CD4-positive, alpha-beta T cell treated with Interleukin-21 for 1 hour (primary cell): ENCODE measurements around the gene SRSF1.
"Not testable (repeated sequence)": the region's sequence is repeated elsewhere in the genome, so short reads cannot be mapped to it uniquely, and the experiment has no call there.

Experiments
- DNase-seq: peaks from one replicate; pipeline ENCODE4 v3.0.0-alpha.2; 2020

SRSF1 gene

DNA sequence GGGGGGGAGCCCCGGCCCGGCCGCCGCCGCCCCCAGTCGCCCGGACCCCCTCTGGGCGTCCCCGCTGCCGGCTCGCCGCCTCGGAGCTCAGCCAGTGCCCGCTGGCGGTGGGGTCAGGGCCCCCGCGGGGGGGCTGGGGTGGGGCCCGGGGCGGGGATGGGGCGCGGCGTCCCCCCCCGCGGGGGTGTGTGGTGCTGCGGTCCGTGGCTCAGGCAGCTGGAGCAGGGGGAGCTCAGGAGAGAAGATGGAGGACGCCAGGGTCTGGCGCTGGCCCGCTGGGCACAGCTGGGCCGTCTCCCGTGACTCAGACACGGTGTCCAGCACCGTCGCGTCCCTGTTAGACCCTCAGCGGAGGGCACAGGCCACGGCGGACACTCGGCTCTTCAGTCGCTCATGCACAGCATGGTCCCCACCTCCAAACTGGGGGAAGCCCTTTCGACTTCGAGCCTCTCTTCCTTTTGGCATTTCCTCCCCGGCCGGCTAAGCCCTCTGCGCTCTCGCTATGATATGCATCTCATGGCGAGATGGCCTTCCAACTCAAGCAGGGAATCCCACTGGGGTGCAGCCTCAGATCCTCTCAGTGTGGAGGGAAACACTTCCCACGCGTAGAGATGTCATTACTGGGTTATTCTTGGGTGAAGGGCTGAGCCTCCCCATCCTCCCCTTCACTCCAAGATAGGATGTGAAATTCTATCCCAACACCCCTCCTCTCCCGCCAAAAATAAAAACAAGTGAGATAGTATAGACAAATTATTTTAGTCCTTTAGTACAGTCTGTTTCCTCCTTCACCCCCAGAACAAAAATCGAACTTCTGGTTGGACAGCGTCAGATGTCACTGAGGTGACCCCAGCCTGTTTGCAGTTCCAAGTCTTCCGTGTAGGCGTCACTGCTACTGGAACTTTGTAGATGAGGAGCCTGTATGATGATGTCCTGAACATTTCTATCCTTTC, 18.5 kb downstream of the SRSF1 start:
- no peak for DNase-seq

DNA sequence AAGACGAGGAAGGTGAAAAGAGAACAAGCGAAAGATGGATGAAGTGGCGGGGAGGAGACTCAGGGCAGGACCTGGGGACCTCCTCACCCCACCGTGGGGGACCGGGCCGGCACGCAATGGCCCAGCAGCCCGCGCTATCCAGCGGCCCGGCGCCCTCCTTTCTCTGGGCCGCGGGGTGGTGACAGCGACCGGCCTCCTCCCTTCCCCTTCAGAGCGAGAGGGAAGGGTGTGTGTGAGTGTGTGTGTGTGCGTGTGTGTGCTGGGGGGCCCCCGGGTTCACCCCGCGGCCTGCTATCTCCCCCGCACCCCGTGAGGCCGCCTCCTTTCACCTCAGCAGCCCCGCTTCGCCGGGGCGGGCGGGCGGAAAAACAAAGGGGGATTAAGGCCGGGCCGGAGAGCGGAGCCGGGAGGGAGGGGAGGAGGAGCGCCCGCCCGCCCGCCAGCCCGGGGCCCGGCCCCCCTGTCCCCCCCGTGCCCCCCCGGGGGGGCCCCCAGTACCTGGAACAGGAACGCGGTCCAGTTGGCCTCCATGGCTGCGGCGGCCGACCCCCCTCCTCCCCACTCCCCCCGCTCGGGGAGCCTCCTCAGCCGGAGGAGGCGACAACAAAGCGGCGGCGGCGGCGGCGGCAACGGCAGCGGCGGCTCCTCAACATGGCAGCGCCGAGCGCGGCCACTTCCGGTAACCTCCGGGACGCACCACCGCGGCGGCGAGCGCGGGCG, 19.3 kb downstream of the SRSF1 start, which contains the start of gene VEZF1:
Gene VEZF1, minus strand, starts transcription at position 674 of the 720 bp plus-strand sequence. Its CDS starts 143 bp downstream, at position 531.
- peak; percentile 83 for DNase-seq

DNA sequence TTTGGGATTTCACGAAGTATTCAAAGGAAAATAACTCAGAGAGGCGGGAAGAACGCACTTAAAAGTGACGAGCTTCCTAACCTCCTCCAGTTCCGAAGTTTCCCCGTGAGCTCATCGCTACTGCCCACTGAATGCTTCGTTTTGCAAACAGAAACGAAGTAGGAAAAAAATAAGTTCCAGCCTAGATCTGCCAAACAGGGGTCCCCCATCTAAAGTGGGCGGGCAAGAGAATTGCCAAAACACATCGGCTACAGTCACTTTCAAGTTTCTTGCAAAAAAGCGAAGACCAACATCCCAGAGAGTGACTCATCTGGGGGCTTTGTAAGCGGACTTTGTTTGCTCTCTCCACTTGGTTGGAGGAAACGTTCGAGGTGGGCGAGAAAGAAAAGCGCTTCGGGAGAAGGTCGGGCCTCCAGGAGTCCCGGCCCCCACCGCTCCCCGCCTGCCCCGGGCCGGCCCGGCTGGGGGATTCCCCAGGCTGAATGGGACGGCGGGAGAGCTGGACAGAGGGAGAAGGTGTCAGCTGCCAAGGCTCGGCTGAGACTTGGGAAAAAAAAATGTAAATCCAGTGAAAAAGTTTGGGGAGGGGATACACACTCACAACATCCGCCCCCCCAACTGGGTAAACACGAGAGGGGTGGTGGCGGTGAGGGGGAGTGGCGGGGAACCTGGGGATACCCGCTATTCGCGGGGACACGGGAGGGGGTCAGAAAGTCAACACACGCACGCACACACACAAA, 20.0 kb downstream of the SRSF1 start:
- DNase-seq, result peak; percentile 49

DNA sequence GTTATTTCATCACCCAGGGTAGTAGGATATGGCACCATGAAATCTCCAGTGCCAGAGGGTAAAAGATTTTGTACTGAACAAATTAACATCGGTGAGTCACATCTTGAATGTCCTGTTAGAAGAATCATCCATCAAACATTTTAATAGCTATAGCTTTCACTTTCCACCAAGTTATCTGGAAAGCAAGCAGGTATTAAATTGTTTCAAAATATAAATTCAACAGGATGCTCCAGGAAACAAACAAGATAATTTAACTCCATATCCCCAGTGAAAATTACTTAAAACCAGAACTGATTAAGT, 21.4 kb downstream of the SRSF1 start:
- DNase-seq, result no peak

DNA sequence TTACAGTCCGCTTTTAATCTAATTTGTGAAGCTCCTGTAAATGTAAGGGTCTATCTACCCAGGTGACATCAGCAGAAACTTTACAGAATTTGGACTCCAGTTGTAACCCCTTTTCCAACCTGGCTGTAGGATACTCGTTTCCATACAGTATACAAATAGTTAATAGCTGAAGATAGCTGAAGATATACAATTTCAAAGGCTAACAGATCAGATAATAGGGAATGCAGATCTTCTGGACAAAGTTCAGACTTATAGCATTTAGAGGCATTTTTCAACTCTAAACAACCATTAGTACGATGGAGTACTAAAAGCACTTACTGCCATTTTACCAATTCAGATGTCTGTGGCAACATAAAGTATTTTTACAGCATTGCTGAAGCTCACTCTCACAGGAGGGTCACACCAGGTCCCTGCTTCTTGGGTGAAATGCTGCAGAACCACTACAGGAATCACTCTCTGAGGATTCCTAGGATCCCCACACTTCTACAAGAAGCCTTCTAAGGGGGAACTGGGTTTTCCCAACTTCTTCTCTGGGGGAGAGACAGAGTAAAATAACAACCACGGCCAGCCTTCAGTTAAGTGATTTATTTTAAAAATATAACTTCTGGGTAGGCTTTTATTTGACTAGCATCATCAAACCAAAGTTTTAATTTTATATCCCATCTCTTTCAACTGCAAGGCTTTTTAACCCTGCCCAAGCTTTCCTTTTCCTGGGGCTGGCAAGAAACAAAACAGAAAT, 21.9 kb downstream of the SRSF1 start:
- DNase-seq, result no peak

DNA sequence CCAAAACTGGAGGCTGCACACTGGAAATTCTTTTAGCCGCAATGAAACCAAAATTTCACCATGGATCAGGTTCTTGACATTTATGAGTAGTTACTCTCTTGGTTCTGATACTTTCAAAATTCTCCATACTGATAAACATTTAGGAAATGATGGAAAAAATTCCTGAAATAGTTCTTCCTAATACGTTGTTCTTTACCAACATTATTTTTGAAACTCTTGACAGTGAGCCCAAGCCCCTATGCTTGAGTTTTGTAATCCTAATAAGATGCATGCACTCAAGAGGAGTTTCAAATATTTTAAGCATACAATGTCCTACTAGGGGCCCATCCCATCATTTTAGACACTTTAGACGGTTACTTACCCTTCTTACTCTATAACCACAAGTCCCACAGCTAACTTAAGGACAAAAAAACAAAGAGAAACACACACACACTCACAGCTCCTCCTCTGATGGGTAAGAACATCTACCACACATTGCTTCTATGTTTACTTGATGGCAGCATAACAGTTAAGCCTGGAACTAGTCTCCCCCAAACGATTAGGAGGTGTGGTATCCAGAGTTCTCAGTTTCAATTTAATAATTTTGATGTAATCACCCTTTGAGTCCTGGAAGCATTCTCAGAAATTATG, 22.7 kb downstream of the SRSF1 start:
- no peak for DNase-seq

DNA sequence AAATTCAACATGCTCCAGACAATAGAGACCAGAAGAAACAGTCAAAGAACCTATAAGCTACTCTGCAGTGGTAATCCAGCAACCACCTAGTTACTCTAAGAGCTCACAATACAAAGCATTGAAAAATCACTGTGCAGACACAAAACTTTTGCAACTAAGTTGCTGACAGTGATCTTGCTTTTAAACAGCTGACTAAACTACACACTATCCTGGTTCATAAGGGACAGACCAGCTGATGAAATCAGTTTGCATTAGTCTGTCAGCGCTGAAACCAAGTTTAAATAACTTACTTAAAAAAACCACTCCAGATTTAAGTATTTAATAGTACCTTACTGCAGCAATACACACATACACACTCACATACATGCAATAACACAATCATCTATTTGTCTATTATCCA, 23.6 kb downstream of the SRSF1 start:
- no peak for DNase-seq

DNA sequence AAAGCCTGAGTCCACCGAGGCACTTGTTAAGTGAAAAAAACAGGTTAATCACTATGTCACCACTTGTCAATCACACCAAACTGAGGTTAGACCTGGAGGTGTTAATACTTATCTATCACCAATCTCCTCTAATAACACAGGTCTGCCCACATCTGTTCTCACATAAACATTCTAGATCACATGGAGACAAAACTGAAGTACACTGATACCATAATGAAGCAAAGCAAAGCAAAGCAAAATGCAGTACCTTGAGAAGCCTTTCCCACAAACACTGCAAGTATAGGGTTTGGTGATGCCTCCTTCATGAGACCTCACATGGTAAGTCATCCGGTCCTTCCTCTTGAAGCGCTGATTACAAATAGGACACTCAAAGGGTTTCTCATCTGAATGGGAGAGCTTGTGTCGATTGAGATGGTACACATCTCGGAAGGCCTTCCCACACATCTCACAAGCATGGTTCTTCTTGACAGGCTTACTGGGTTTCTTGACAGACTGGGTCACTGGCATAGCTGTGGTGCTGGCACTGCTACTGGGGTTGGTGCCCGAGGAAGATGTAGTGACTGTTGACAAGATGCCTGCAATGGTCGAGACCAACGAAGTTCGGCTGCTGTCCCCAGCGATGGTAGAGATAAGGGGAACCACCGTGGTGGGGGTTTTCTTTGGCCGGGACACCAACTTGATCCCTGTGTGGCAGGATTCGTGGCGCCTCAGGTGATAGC, 24.4 kb downstream of the SRSF1 start:
- DNase-seq, result peak; percentile 46

DNA sequence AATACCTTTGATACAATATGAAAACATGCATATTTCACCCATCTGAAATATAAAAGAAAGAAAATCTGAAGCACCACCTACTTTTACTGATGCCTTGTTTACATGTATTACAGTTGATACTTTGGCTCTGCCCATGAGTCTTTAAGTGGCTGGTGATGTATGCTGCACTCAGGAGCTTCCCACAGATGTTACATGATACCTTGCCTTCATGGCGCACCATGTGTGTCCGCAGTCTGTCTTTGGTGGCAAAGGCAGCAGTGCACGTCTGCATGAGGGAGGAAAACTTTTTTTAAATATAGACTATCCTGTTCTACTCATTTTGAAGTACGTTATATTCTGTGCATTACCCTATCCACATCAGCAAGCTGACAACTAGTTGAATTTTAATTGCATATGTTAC, 26.5 kb downstream of the SRSF1 start:
- no peak for DNase-seq

DNA sequence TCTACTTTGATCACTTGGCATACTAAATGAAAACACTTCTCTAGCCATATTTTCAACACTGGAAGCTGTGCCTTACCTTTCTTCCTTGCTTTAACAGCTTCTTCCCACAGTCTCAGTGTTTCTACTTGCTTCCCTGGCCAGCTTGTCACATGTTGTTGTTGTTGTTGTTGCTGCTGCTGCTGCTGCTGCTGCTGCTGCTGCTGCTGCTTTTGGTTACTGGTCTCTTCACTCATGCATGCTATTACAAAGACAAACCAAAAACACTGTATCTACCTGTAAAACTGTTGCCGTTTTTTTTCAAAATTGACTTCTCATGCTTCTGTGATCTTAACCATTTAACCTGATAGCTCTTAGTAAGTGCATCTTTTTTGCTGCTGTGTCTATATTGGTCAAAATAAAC, 28.0 kb downstream of the SRSF1 start:
- no peak for DNase-seq

DNA sequence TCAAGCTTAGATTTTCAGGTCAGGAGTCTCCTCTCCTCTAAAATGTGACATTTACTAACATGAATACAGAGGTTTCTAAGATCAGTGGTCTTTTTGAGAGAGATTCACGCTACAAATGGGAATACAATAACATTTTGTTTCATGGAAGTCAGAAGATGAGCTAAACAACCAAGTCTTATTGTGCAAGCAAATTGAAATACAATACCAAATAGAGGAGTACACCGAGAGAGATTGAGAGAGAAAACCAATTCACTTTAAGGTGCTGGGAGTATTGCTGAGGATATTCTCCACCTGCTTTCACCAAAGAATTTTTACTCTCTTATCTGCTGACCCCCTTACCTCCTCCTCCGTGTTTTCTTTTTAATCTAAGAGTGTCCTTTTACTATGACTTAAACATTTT, 30.5 kb downstream of the SRSF1 start:
- no peak for DNase-seq

DNA sequence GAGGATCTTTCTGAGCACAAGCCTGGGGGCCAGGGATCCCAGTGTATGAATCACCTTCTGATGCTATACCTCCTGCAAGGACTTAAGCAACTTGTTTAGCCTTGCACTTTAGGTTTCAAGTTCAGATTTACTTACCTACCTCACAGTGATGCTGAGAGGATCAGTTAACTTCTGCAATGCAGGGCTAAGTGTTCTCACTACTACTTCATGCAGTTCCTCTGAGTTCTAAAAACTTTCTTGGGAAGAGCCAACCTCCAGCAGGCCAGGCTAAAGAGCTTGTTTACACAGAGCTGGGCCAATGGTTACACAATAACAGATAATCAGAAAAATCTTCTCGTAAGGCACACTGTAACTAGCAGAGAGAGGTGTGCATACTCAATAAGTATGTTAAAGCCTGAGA, 32.0 kb downstream of the SRSF1 start:
- no peak for DNase-seq

DNA sequence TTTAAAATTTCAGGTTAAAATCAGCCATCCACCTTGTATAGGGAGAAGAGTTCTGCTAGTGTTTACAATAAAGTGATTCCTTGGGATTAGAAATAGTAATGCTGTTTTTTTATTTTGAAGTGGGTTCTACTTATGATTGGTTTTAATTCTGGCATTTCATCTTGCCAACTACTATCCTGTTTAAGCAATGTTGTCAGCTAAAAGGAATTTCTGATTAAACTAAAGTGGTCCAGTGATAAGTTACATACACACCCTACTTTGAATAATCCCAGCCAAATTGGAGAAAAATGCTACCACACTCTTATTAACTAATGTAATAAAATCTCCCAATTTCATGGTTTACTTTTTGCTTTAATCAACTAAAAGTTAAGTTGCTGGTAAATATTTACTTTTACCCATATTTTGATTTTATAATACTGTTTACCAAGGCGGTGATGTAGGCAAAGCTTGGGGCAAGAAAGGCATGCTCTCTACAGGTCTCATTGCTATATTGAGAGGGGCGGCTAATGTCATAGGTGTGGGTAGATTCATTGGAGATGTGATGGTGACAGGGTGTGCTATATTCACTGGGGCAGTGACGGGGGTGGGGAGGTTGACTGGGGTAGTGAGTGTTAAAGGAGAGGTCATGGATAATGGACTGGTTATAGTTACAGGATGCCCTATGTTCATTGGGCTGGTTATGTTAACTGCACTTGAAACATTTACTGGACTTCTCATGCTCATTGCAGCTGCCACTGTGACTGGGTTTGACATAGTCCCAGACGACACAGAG, 32.8 kb downstream of the SRSF1 start:
- not testable (repeated sequence) for DNase-seq

DNA sequence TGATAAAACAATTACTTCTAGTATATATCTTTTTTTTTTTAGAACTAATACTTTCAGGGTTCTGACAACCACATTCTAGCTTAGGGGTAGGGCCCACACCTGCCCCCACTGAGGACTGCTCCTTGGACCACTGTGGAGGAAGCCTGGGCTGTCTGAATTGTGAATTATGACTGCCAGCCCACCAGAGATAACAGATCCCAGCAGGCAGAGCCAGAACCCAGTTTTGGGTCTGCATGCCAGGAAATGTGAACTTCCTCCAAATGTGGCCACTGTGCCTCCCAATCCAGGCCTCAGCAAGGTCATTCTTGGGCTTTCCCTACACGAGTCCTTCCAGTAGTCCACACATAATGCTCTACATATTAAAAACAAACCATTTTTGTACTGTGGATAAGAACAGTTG, 34.9 kb downstream of the SRSF1 start:
- no peak for DNase-seq

DNA sequence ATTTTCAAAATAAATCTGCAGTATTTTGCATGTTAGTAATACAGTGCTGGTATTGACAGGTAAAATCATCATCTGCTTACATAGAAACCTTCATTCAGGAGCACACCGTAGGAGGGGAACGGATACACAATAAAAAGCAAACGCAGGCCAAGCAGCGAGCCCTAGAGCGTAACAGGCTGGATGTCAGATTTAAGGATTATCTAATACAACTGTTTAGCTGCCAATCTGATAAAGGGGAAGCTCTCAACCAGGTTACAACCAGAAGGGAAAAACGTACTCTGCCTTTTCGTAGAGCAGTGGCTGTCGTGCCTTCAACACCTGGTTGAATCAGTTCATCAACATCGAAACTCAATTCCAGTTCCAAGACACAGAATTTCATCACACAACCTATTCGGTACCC, 35.5 kb downstream of the SRSF1 start:
- DNase-seq, result no peak

DNA sequence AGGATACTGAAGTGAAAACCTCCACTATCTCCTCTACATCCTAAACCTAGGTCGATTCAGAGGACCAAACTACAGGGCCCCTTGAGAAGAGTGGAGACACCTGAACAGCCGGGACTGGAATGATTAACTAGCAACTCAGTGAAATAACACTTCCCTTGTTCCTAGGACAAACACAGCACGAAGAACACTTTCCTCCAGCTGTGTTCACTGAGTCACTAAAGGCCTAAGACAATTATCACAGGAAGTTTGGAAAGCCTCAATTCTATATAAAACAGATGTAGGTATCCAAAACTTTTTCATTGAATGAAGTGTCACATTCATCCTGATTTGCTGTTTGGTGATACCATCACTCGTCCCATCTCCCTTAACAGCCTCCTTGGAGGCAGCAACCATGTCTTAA, 36.3 kb downstream of the SRSF1 start:
- no peak for DNase-seq

DNA sequence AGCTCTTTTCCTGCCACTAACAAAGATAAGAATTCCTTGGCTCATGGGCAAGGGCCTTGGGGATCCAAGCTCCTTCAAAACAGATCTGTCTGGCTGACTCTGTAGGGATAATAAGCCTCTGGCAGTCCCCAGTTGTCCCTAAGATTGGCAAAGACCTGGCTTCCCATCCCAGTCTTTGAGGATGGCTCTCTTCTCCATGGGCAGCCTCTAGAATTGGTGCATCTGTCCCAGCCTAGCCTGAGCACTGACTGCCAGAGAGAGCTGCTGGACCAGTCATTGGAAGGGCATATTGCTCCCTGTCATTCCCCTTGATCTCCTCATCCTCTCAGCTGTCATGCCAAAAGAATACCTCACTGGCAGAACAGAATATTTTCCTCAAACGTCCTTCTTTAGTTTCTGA, 38.6 kb downstream of the SRSF1 start:
- no peak for DNase-seq

DNA sequence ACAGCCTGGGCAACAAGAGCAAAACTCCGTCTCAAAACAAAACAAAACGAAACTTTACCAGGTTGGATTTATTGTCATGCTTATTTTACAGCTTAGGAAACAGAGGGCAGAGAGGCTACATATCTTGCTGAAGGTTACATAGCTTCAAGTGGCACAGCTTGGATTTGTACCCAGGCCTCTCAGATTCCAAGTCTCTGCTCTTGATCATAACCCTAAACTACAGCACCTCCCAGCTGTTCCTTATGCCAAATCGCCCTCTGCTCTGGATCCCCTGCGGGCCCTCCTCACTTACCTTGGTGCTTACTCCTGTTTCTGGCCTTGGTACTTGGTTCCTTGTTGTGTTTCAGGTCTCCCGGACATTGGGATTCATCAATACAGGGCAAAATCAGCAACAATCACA, 40.2 kb downstream of the SRSF1 start:
- DNase-seq, result no peak

DNA sequence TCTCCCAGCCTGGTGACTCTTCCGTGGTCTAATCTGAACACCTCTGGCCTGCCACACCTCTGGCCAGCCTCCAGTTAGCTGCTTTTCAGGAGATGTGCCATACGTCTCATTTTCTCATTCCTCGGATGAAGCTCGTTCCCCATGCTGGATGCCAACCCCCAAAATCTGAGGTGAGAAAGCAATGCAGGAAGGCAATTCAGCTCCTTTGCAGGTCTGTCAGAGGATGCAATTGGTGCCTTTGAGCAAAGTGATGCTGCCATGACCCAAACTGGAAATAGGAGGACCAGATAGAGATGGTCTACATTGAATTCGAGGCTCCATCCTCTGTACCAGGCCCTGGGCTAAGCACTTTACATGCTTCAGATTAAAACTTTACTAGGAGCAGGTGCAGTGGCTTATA, 40.8 kb downstream of the SRSF1 start:
- no peak for DNase-seq

DNA sequence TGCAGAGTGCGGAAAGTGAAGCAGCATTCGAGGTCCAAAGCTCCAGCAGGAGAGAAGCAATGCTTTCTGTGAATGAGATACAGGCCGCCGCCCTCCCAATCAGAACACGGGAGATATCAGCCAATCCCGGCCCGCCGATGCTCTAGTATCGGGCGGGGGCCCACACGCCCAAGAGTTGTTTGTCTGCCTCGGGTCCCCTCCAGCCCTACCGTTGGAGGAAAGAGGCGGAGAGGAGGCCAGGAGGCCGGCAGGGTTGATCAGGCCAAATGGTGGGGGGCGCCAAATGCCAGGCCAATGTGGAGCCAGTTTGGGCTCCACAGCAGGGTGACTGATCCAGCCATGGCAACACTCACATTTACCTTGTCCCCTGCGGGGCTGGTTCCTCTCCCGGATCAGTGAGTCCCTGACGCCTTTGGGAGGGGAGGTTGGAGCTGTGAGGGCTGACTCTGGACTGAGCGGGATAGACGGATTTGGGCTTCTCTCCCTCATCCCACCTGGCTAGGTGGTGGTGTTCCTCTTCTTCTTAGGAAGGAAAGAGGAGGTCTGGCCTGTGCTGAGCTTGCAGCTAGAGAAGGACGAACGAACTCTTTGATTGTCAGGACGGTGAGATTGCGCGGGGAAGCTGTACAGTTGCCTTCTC, 41.4 kb downstream of the SRSF1 start:
- no peak for DNase-seq

DNA sequence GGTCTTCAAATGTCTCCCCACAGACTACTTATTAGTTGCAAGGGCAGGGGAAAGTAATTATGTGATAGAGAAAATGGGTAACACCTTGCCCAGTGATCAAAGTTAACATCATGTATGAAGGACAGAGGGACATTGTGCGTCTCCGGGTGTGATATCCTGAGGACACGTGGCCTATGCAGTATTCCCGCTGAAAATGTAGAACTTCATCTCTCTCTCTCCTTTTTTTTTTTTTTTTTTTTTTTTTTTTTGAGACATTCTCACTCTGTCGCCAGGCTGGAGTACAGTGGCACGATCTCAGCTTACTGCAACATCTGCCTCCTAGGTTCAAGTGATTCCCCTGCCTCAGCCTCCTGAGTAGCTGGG, 43.9 kb downstream of the SRSF1 start:
- no peak for DNase-seq
